IPS-15b (cell line): ENCODE results near the gene SLC29A3.

Experiments used
- H3K27me3 ChIP-seq: one replicate; pipeline ENCODE4 v1.6.1; 2013; ENCODE audit warnings: low read length; ENCODE audit not compliant: control insufficient read depth, insufficient read depth
- H3K36me3 ChIP-seq: one replicate; pipeline ENCODE4 v1.6.1; 2013; ENCODE audit warnings: low read length; ENCODE audit not compliant: control insufficient read depth, insufficient read depth
- H3K4me1 ChIP-seq: one replicate; pipeline ENCODE4 v1.6.1; 2013; ENCODE audit warnings: mild to moderate bottlenecking, low read length; ENCODE audit not compliant: control insufficient read depth, insufficient read depth
- H3K4me3 ChIP-seq: one replicate; pipeline ENCODE4 v1.5.1; 2013; ENCODE audit warnings: low read depth, low read length
- H3K9ac ChIP-seq: one replicate; pipeline ENCODE4 v1.6.1; 2013; ENCODE audit warnings: low read depth, mild to moderate bottlenecking, low read length
- H3K9me3 ChIP-seq: one replicate; pipeline ENCODE4 v1.6.1; 2013; ENCODE audit warnings: mild to moderate bottlenecking, low read length; ENCODE audit not compliant: control insufficient read depth, insufficient read depth

SLC29A3 gene

DNA sequence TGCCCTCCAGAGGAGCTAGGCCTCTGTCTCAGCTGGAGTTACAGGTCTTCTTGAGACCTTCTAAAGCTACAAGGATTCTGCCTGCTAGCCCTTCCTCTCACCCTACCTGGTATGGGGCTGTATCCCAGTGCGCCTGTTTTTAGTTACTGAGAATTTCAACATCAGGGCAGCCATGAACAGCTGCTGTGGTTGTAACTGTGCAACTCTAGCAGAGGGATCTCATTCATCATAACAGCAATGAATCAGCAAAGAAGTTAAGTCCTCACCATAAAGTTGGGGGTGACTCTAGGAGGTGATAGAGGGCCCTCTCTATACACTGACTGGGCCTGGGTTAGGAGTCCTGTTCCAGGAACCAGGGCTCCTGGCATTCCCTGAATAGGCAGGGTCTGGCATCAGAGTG lies 63.7 kb downstream of the SLC29A3 start:
- H3K4me3 ChIP-seq = no peak overlapping the region
- H3K36me3 ChIP-seq = no peaks in the 10 kb centered on the region
- no peaks in the 10 kb centered on the region for H3K27me3 ChIP-seq
- H3K9ac ChIP-seq = no peak overlapping the region
- H3K4me1 ChIP-seq = no peaks in the 10 kb centered on the region
- no peaks in the 10 kb centered on the region for H3K9me3 ChIP-seq

DNA sequence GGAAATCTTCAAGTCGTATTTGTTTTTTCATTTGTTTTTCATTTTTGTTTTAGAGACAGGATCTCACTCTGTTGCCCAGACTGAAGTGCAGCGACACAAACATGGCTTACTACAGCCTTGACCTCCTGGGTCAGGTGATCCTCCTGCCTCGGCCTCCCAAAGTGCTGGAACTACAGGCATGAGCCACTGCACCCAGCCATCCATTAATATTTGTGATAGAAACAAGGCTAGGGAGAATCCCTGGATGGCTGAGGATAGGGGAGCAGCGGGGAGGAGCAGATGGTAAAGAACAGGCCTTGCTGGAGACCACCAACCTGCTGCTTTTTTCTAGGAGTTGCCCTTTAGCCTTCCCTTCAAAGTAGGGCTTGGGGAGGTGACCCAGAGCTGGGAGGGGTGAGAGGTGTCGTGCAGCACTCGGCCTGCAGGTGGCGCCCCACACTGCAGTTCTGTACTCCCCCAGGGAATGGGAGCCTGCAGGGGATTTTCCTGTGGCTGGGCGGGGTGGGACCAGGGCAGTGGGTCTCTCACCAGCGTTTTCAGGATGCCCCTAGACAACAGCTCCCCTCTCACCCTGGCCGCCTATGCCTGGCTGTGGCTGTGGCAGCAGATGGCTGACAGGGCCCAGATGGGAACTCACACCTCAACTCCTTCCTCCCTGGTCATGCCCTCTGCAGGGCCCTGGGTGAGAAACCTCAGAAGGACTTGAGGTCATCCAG lies 65.1 kb downstream of the SLC29A3 start:
- Histone ChIP-seq H3K9me3 (no peaks in the 10 kb centered on the region), H3K27me3 (no peaks in the 10 kb centered on the region), H3K4me1 (no peaks in the 10 kb centered on the region), H3K9ac (no peak overlapping the region), H3K36me3 (no peaks in the 10 kb centered on the region), H3K4me3 (no peak overlapping the region)

DNA sequence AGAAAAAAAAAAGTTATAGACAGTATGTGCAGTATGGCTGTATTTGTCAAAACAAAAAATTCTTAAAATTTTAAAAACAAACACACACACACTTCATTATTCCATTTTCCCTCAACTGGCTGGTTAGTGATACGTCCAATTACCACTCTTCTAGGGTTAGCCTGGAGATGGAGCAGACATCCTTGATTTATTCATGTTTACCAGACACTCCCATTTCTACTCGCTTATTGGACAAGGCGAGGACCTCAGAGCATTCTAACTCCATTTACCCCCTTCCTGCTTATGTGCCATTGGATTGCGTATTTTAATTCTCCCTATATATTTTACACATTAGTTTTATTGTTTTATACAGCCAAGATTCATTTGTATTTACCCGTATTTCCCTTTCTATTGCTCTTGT lies 69.1 kb downstream of the SLC29A3 start:
- Histone ChIP-seq H3K9ac (no peak overlapping the region), H3K4me3 (no peak overlapping the region), H3K9me3 (no peaks in the 10 kb centered on the region), H3K36me3 (no peaks in the 10 kb centered on the region), H3K4me1 (no peaks in the 10 kb centered on the region), H3K27me3 (peaks cover 8% of the 10 kb centered on the region)

GRCh38 chr10:71388583-71389310 lies 69.7 kb downstream of the SLC29A3 start:
- H3K9ac ChIP-seq = no peak overlapping the region
- no peak overlapping the region for H3K4me3 ChIP-seq
- H3K4me1 ChIP-seq = no peaks in the 10 kb centered on the region
- H3K36me3 ChIP-seq = no peaks in the 10 kb centered on the region
- no peaks in the 10 kb centered on the region for H3K9me3 ChIP-seq
- peaks cover 14% of the 10 kb centered on the region for H3K27me3 ChIP-seq

GRCh38 chr10:71389768-71390460 lies 70.9 kb downstream of the SLC29A3 start:
- Histone ChIP-seq H3K9ac (no peak overlapping the region), H3K9me3 (no peaks in the 10 kb centered on the region), H3K27me3 (peaks cover 17% of the 10 kb centered on the region), H3K36me3 (no peaks in the 10 kb centered on the region), H3K4me1 (no peaks in the 10 kb centered on the region), H3K4me3 (no peak overlapping the region)

DNA sequence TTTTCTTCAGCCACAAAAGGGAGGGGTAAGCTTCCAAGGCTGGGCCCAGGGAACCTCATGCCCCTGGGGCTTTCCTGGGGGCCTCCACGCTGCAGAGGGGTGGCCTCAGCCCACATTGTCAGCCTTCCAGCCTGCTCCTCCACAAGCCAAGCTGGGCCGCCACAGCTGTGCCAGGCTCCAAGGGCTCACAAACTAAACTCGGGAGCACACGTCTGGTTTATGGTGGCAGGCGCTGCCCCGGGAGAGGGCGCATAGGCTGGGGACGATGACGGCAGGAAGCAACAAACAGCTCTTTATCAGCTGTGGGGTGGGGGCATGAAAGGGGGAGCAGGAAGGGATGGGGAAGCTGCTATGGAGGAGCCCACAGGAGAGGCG lies 71.4 kb downstream of the SLC29A3 start:
- no peaks in the 10 kb centered on the region for H3K4me1 ChIP-seq
- H3K9ac ChIP-seq = no peak overlapping the region
- H3K4me3 ChIP-seq = no peak overlapping the region
- H3K9me3 ChIP-seq = no peaks in the 10 kb centered on the region
- peaks cover 22% of the 10 kb centered on the region for H3K27me3 ChIP-seq
- no peaks in the 10 kb centered on the region for H3K36me3 ChIP-seq

DNA sequence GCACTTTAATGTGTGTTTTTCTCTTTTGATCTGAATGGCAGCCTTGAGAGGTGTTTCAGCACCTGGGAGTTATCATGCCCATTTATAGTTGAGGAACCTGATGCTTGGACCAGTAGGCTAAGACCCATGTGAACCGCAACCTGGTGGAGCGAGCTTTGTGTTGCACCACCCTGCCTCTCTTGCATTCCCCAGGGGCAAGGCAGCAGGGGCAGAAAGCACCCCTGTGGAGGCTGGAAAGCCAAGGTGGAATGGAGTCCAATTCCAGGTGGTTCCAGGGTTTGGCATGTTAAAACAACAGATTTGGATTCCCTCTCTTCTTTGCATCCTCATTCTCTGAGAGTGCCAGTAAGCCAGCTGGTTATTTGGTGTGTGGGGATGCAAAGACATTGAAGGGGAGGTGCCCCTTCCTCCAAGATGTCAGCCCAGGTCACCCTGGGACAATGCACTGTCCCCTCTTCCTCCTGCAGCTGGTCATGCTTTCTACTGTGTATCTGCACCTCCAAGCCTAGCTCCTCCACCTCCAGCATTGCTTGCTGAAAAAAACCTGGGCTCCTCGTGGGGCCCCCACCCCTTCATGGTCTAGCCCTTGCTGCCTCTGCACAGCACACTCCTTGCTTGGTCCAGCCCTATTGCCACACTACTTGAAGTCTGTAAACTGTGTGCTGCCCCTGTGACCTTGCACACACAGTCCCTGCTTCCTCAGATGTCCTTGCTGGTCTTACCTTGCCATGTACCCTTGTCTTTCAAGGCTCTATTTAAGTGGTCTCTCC lies 72.0 kb downstream of the SLC29A3 start:
- no peak overlapping the region for H3K4me3 ChIP-seq
- H3K9me3 ChIP-seq = no peaks in the 10 kb centered on the region
- H3K27me3 ChIP-seq = peaks cover 26% of the 10 kb centered on the region

GRCh38 chr10:71391701-71392100 lies 72.6 kb downstream of the SLC29A3 start:
- Histone ChIP-seq H3K4me3 (no peak overlapping the region), H3K4me1 (no peaks in the 10 kb centered on the region), H3K9ac (no peak overlapping the region), H3K36me3 (no peaks in the 10 kb centered on the region), H3K27me3 (peaks cover 26% of the 10 kb centered on the region), H3K9me3 (no peaks in the 10 kb centered on the region)

More for the DNA sequence above, 72.0 kb downstream of the SLC29A3 start:
- Histone ChIP-seq H3K4me1 (no peaks in the 10 kb centered on the region), H3K9ac (no peak overlapping the region), H3K36me3 (no peaks in the 10 kb centered on the region)

DNA sequence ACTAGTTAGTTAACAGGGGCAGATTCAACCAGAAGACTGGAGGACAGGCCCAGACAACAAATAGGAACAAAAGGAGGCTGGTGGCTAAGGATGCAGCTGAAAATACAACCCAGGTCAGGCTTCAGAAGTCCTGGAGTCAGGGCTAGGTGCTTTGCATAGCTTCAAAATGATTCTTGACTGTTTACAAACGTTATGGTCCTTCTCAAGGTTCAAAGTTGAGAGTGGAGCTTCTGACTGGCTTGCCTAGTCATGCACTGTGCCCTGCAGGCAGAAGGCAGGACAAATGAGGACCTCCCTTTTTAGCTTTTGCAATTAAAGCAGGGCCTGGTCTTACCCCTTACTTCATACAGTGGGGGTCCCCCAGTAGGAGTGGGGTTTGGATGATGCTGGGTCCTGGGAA lies 73.2 kb downstream of the SLC29A3 start:
- Histone ChIP-seq H3K36me3 (no peaks in the 10 kb centered on the region), H3K4me1 (no peaks in the 10 kb centered on the region), H3K4me3 (no peak overlapping the region), H3K27me3 (peaks cover 28% of the 10 kb centered on the region), H3K9me3 (no peaks in the 10 kb centered on the region), H3K9ac (no peak overlapping the region)

DNA sequence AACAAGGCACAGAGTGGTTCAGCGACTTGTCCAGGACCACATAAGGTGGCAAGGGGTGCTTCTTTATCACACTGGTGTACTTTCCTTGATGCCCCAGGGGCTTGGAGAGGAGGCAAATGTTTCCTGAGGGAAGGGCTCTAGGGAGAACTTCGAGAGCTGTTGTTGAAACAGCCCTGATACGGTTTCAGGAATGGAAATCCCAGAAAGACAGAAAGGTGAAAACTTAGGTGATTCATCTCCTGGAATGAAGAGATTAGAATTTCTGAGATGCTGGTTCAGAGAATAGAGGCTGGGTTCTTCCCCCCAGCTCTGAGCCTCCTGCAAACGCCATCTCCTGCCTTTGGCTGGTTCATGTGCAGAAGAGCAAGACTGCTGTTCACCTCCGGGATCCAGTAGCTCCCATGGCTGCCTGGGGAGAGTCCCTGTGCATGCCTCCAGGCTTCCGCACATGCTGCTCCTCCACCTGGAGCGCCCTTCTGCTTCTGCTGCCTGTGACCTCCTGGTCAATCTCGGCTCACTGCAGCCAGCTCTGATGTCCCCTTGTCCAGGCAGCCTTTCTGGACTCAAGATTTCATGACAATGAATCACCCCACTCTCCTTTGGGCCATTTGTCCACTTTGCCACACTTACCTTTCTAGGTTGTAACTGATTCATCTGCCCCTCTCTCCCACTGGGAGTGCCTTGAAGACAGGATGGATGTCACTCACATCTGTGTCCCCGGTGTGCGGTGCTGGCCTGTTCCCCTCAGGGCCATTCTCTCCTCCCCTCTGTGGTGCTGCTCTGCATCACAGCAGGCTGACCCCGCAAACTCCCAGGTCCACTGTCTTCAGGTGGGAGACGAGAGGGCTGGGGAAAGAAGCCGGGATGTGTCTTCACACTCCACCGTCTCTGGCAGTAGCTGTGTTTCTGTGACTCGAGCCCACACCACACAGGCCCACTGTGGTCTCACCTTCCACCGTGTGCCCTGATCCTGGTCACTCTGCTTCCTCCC lies 74.0 kb downstream of the SLC29A3 start:
- H3K36me3 ChIP-seq = no peaks in the 10 kb centered on the region
- H3K27me3 ChIP-seq = peaks cover 35% of the 10 kb centered on the region
- H3K4me1 ChIP-seq = no peaks in the 10 kb centered on the region
- H3K9ac ChIP-seq = no peak overlapping the region
- H3K4me3 ChIP-seq = no peak overlapping the region
- H3K9me3 ChIP-seq = no peaks in the 10 kb centered on the region
